GM12878 (cell line): ENCODE measurements around the gene SLC43A1. TPM values are rescaled to one million over a fixed set of nuclear protein-coding genes. Genes with fewer than 3 reads are reported as not detected.

Experiments
- ATAC-seq: fragments of 200-7000 bp; cut with Tn5 transposase; 3 replicates; pipeline ENCODE4 v1.9.1; 2020; ENCODE audit warnings: mild to moderate bottlenecking, moderate library complexity
- BruUV-seq: library from RNA; stranded (reverse); fragments of 400-500 nt; replicated peaks from 2 replicates; lab custom pipeline; 2021; lab: Mats Ljungman, UMichigan
- CTCF ChIA-PET: fragments of 300-600 bp; sonication (Branson Sonifier 250); formaldehyde crosslinking; extraction: SDS; loops from one replicate; lab custom pipeline; 2021; ENCODE audit warnings: inconsistent platforms; lab: Yijun Ruan, JAX
- POLR2A ChIA-PET: fragments of 350-600 bp; formaldehyde crosslinking; extraction: SDS; loops from one replicate; lab custom pipeline; 2021; ENCODE audit warnings: inconsistent platforms; lab: Charles Lee
- RAD21 ChIA-PET: fragments of 300-600 bp; sonication (Branson Sonifier 250); formaldehyde crosslinking; loops from one replicate; lab custom pipeline; 2023; ENCODE audit warnings: antibody characterized with exemption; ENCODE audit not compliant: unreplicated experiment; lab: Charles Lee
- SMC1A ChIA-PET: fragments of 300-600 bp; sonication (Branson Sonifier 250); formaldehyde crosslinking; loops from one replicate; lab custom pipeline; 2023; ENCODE audit not compliant: unreplicated experiment, uncharacterized antibody; lab: Charles Lee
- DNase-seq: peaks from one replicate; pipeline ENCODE4 v3.0.0-alpha.2; 2011; ENCODE audit warnings: low read depth, low spot score
- FAIRE-seq: peaks from 3 replicates; lab custom pipeline; 2011; peaks lifted over from hg19 to GRCh38; lab: Jason Lieb, UNC
- H2AFZ ChIP-seq: 2 replicates; pipeline ENCODE4 v1.6.0; 2011; ENCODE audit warnings: low read depth, low read length, control low read depth; ENCODE audit not compliant: control insufficient read depth
- H3K27ac ChIP-seq: 2 replicates; pipeline ENCODE4 v1.5.1; 2011; ENCODE audit warnings: control low read depth; ENCODE audit not compliant: control insufficient read depth, insufficient read depth
- H3K27me3 ChIP-seq, 2 experiments: replicated peaks in 1 of 2; 2 replicates each; pipeline versions ENCODE4 v1.6.0 to v1.6.1; 2011; ENCODE audit warnings: low read length in 1 of 2; ENCODE audit not compliant: control insufficient read depth in 2 of 2, insufficient read depth in 2 of 2
- H3K36me3 ChIP-seq, 2 experiments: 2 replicates each; pipeline ENCODE4 v1.5.1; 2011; ENCODE audit warnings: low read length in 1 of 2; ENCODE audit not compliant: control insufficient read depth in 2 of 2, insufficient read depth in 2 of 2
- H3K4me1 ChIP-seq: 2 replicates; pipeline ENCODE4 v1.6.1; 2011; ENCODE audit warnings: mild to moderate bottlenecking, low read length, moderate library complexity, mixed read lengths; ENCODE audit not compliant: control insufficient read depth, insufficient read depth
- H3K4me2 ChIP-seq: 2 replicates; pipeline ENCODE4 v1.6.0; 2011; ENCODE audit warnings: control low read depth; ENCODE audit not compliant: control insufficient read depth, insufficient read depth
- H3K4me3 ChIP-seq: fragments of 200-600 bp; sonication (generic); 2 replicates; pipeline ENCODE4 v1.5.1; 2016
- H3K79me2 ChIP-seq: 2 replicates; pipeline ENCODE4 v1.6.0; 2011; ENCODE audit warnings: low read length; ENCODE audit not compliant: control insufficient read depth, insufficient read depth
- H3K9ac ChIP-seq: 2 replicates; pipeline ENCODE4 v1.8.0; 2011; ENCODE audit warnings: low read length, control low read depth, mixed read lengths; ENCODE audit not compliant: control insufficient read depth, insufficient read depth
- H3K9me3 ChIP-seq: replicated peaks from 3 replicates; pipeline ENCODE4 v1.5.1; 2011; ENCODE audit warnings: mild to moderate bottlenecking, low read length; ENCODE audit not compliant: control insufficient read depth, insufficient read depth
- H4K20me1 ChIP-seq: 2 replicates; pipeline ENCODE4 v1.6.0; 2011; ENCODE audit not compliant: control insufficient read depth, insufficient read depth
- CHD4 ChIP-seq: fragments of 200-600 bp; sonication (generic); IDR thresholded peaks from 2 replicates; pipeline ENCODE4 v1.6.1; 2016; ENCODE audit warnings: mild to moderate bottlenecking
- CTCF ChIP-seq, 3 experiments: IDR thresholded peaks in 2 of 3; conservative IDR thresholded peaks in 1 of 3; 2 replicates each; pipeline ENCODE4 v1.5.1; 2011; ENCODE audit warnings: low read depth in 3 of 3, low read length in 3 of 3, mild to moderate bottlenecking in 3 of 3, control low read depth in 2 of 3, moderate library complexity in 2 of 3, inconsistent platforms in 1 of 3, mixed read lengths in 1 of 3; ENCODE audit not compliant: control insufficient read depth in 2 of 3, insufficient read depth in 1 of 3; ENCODE audit errors: extremely low read depth in 1 of 3
- EED ChIP-seq: sonication (generic); IDR thresholded peaks from 2 replicates; pipeline ENCODE4 v1.6.1; 2016; ENCODE audit warnings: antibody characterized with exemption, low read depth
- EZH2 ChIP-seq: IDR thresholded peaks from 2 replicates; pipeline ENCODE4 v1.6.1; 2012; ENCODE audit warnings: low read depth, mild to moderate bottlenecking, control low read depth, inconsistent platforms, low read length, borderline replicate concordance; ENCODE audit not compliant: control insufficient read depth
- HCFC1 ChIP-seq: fragments of 150-350 bp; IDR thresholded peaks from 2 replicates; pipeline ENCODE4 v1.6.1; 2014; ENCODE audit warnings: low read length
- LARP7 ChIP-seq: fragments of 450-650 bp; IDR thresholded peaks from 2 replicates; pipeline ENCODE4 v1.6.1; 2017; ENCODE audit warnings: mild to moderate bottlenecking
- NFXL1 ChIP-seq: fragments of 450-650 bp; IDR thresholded peaks from 2 replicates; pipeline ENCODE4 v1.6.1; 2017; ENCODE audit warnings: antibody characterized with exemption, mild to moderate bottlenecking, borderline replicate concordance
- NR2C2 ChIP-seq: IDR thresholded peaks from 2 replicates; pipeline ENCODE4 v1.6.1; 2011; ENCODE audit warnings: borderline replicate concordance, low read depth; ENCODE audit not compliant: control insufficient read depth, insufficient read length
- RAD51 ChIP-seq: fragments of 450-650 bp; IDR thresholded peaks from 2 replicates; pipeline ENCODE4 v1.6.1; 2016; ENCODE audit warnings: moderate library complexity, mild to moderate bottlenecking, inconsistent platforms
- RBBP5 ChIP-seq: fragments of 200-600 bp; sonication (generic); conservative IDR thresholded peaks from 2 replicates; pipeline ENCODE4 v1.6.1; 2016
- SP1 ChIP-seq: IDR thresholded peaks from one replicate; pipeline ENCODE4 v1.6.1; 2011; ENCODE audit warnings: low read depth, low read length
- SUPT20H ChIP-seq: IDR thresholded peaks from 2 replicates; pipeline ENCODE4 v1.6.1; 2011; ENCODE audit warnings: low read depth, mild to moderate bottlenecking, low read length, moderate library complexity, borderline replicate concordance; ENCODE audit not compliant: control insufficient read depth
- YBX1 ChIP-seq: fragments of 450-650 bp; IDR thresholded peaks from 2 replicates; pipeline ENCODE4 v1.6.1; 2016; ENCODE audit warnings: antibody characterized with exemption
- WGBS: methylation state at CpG from one replicate; pipeline ENCODE4 v1.1.6; 2016; ENCODE audit warnings: low lambda C conversion rate; ENCODE audit not compliant: insufficient replicate concordance, insufficient coverage; ENCODE audit errors: missing lambda C conversion rate; 5-methylcytosine and 5-hydroxymethylcytosine counted together
- in situ Hi-C: fragments of 300-500 bp; cut with MboI; formaldehyde crosslinking; loops from 9 replicates; pipeline ENCODE4 v1.14.3; 2018; ENCODE audit warnings: mixed read lengths
- intact Hi-C: fragments of 100-400 bp; cut with micrococcal nuclease; formaldehyde crosslinking; loops from one replicate; pipeline ENCODE4 v1.14.2; 2022; ENCODE audit not compliant: unreplicated experiment
- polyA plus RNA-seq, 11 experiments: library from polyadenylated mRNA; depleted of rRNA in 4 of 11; unstranded in 6 of 11; stranded (reverse) in 5 of 11; fragments of >200 nt; fragmentation: Nextera tagmentation in 4 of 11; fragmentation: Illumina TruSeq in 1 of 11; extraction: Ambion mirVana in 4 of 11; extraction: Trizol in 1 of 11; gene quantifications; 1 replicate in 1 of 11; 2 replicates in 10 of 11; pipeline versions ENCODE4 v1.2.1 to v1.2.3, GENCODE V29; 2011 to 2016; ENCODE audit warnings: inconsistent platforms in 2 of 11, missing spikeins in 2 of 11, low read depth in 1 of 11
- total RNA-seq, 4 experiments: library from RNA; depleted of rRNA in 3 of 4; stranded (reverse); fragments of >200 nt in 3 of 4; fragmentation: Illumina TruSeq in 1 of 4; extraction: Trizol in 1 of 4; gene quantifications; 2 replicates each; pipeline versions ENCODE4 v1.2.1 to v1.2.3, GENCODE V29; 2013 to 2021
- TF ChIP-seq, protein P1 (sequence below): fragments of 450-650 bp; IDR thresholded peaks from 2 replicates; pipeline ENCODE4 v1.6.1; 2017; ENCODE audit warnings: mild to moderate bottlenecking, moderate library complexity

Gene SLC43A1
- total and polyA plus RNA-seq, 10 of the 15 experiments (the other 5 are each of a cell fraction or from before 2014, with no cell fraction given) = 1.0 to 17.8 (median 12.6) TPM

DNA sequence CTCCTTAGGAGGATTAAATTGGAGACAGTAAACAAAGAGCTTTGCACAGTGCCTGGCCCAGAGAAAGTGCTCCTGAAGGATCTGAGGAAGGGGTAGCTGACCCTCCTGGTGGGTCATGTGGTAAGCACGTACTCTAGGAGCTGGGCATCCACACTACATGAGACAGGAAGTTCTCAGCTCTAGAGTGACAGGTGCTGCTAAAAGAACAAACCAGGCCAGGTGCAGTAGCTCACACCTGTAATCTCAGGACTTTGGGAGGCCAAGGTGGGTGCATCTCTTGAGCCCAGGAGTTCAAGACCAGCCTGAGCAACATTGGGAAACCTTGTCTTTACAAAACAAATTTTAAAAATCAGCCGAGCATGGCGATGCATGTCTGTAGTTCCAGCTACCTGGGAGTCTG, 13.1 kb downstream of the SLC43A1 start:
- no peak for TF ChIP-seq EED
- no peak for TF ChIP-seq HCFC1
- no peak for TF ChIP-seq LARP7
- no peak for TF ChIP-seq YBX1
- no peak for TF ChIP-seq RAD51
- TF ChIP-seq, protein P1, sequence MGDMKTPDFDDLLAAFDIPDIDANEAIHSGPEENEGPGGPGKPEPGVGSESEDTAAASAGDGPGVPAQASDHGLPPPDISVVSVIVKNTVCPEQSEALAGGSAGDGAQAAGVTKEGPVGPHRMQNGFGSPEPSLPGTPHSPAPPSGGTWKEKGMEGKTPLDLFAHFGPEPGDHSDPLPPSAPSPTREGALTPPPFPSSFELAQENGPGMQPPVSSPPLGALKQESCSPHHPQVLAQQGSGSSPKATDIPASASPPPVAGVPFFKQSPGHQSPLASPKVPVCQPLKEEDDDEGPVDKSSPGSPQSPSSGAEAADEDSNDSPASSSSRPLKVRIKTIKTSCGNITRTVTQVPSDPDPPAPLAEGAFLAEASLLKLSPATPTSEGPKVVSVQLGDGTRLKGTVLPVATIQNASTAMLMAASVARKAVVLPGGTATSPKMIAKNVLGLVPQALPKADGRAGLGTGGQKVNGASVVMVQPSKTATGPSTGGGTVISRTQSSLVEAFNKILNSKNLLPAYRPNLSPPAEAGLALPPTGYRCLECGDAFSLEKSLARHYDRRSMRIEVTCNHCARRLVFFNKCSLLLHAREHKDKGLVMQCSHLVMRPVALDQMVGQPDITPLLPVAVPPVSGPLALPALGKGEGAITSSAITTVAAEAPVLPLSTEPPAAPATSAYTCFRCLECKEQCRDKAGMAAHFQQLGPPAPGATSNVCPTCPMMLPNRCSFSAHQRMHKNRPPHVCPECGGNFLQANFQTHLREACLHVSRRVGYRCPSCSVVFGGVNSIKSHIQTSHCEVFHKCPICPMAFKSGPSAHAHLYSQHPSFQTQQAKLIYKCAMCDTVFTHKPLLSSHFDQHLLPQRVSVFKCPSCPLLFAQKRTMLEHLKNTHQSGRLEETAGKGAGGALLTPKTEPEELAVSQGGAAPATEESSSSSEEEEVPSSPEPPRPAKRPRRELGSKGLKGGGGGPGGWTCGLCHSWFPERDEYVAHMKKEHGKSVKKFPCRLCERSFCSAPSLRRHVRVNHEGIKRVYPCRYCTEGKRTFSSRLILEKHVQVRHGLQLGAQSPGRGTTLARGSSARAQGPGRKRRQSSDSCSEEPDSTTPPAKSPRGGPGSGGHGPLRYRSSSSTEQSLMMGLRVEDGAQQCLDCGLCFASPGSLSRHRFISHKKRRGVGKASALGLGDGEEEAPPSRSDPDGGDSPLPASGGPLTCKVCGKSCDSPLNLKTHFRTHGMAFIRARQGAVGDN = no peak
- no peak for TF ChIP-seq NFXL1
- no peak for TF ChIP-seq SP1
- no peak for TF ChIP-seq NR2C2
- no peak for TF ChIP-seq CTCF (IDR thresholded peaks at IDR 0.05 in 2 of 3, conservative IDR thresholded peaks at IDR 0.05 in 1 of 3; ENCODE audit: control insufficient read depth in 2 of 3, extremely low read depth in 1 of 3, insufficient read depth in 1 of 3, low read depth in 3 of 3, low read length in 3 of 3)
- no peak for TF ChIP-seq CHD4
- no peak for TF ChIP-seq SUPT20H
- no peak for TF ChIP-seq EZH2
- no peak for TF ChIP-seq RBBP5
- TF ChIP-seq, all 136 proteins: peak for 0
- H3K27ac ChIP-seq = no peak overlapping the region
- DNase-seq (no peak), FAIRE-seq (no peak), ATAC-seq (no peak)
- H3K27me3 ChIP-seq = no peaks in the 10 kb centered on the region
- POLR2A ChIA-PET = no interaction called here
- H3K36me3 ChIP-seq = peaks cover 3% of the 10 kb centered on the region in 2 experiments; a peak in 3 of 4 replicates
- no peaks in the 10 kb centered on the region for H3K9me3 ChIP-seq
- SMC1A ChIA-PET = interaction anchor here (0.8 to 1.2 kb wide), 4 partner anchors 9 to 163 kb away, joined by 3 to 4 read pairs (median 4); no protein-coding TSS in a partner anchor
- no peak overlapping the region for H3K4me3 ChIP-seq
- BruUV-seq = no TSS peak
- RAD21 ChIA-PET = interaction anchor here (0.8 to 1.8 kb wide), 2 partner anchors 9 to 44 kb away, joined by 5 to 7 read pairs; no protein-coding TSS in a partner anchor
- H3K9ac ChIP-seq = no peak overlapping the region
- CTCF ChIA-PET = interaction anchor here (0.9 to 2.1 kb wide), 7 partner anchors 9 to 45 kb away, joined by 3 to 16 read pairs (median 6); no protein-coding TSS in a partner anchor
- in situ Hi-C loops = no loop called here
- H2AFZ ChIP-seq = no peak overlapping the region
- H3K4me1 ChIP-seq = no peaks in the 10 kb centered on the region
- H4K20me1 ChIP-seq = peaks cover 3% of the 10 kb centered on the region; the same call in 1 of the 2 replicates
- H3K4me2 ChIP-seq = no peak overlapping the region
- H3K79me2 ChIP-seq = no peaks in the 10 kb centered on the region
- intact Hi-C loops = no loop called here
- WGBS = 77% methylated on average over 3 of the region's 3 CpGs
